ENCODE measurements around the gene TEX2.

GRCh38 chr17:64170286-64170685, 92.8 kb downstream of the TEX2 start:
- TF ChIP-seq CTCF (IDR thresholded peaks at IDR 0.05) = no peak
- TF ChIP-seq ETV6 (CRISPR knock-in tag; IDR thresholded peaks at IDR 0.05) = no peak
- no peak for TF ChIP-seq ZNF121 (CRISPR knock-in tag; IDR thresholded peaks at IDR 0.05)
- TF ChIP-seq ZNF512 (CRISPR knock-in tag; IDR thresholded peaks at IDR 0.05; ENCODE audit: borderline replicate concordance) = no peak
- no peak for TF ChIP-seq TCF7 (CRISPR knock-in tag; IDR thresholded peaks at IDR 0.05; ENCODE audit: low read depth)
- TF ChIP-seq NR2C2 (CRISPR knock-in tag; IDR thresholded peaks at IDR 0.05) = no peak
- no peak for TF ChIP-seq USF1 (CRISPR knock-in tag; IDR thresholded peaks at IDR 0.05)
- TF ChIP-seq CBFB (CRISPR knock-in tag; IDR thresholded peaks at IDR 0.05; ENCODE audit: low read depth) = no peak

Measured in WTC11 (cell line).